DND-41 (cell line): ENCODE data around the gene PCYOX1L.

Experiments used
- ATAC-seq: fragments of 200-7000 bp; cut with Tn5 transposase; 3 replicates; pipeline ENCODE4 v1.9.1; 2021; ENCODE audit warnings: low read depth; ENCODE audit not compliant: insufficient read depth
- DNase-seq: peaks from one replicate; pipeline ENCODE4 v3.0.0-alpha.2; 2020
- H2AFZ ChIP-seq: 2 replicates; pipeline ENCODE4 v1.6.0; 2012; ENCODE audit warnings: low read depth, low read length
- H3K27ac ChIP-seq: 2 replicates; pipeline ENCODE4 v1.5.1; 2012; ENCODE audit warnings: low read length, inconsistent platforms
- H3K27me3 ChIP-seq: fragments of 200-600 bp; sonication (generic); 2 replicates; pipeline ENCODE4 v1.6.0; 2012; ENCODE audit warnings: low read length, mild to moderate bottlenecking, inconsistent platforms; ENCODE audit not compliant: insufficient read depth, poor library complexity
- H3K36me3 ChIP-seq: 2 replicates; pipeline ENCODE4 v1.5.1; 2012; ENCODE audit warnings: low read length, inconsistent platforms; ENCODE audit not compliant: insufficient read depth
- H3K4me1 ChIP-seq: 2 replicates; pipeline ENCODE4 v1.5.1; 2012; ENCODE audit warnings: mild to moderate bottlenecking, low read length; ENCODE audit not compliant: insufficient read depth
- H3K4me2 ChIP-seq: 2 replicates; pipeline ENCODE4 v1.6.0; 2012; ENCODE audit warnings: mild to moderate bottlenecking, moderate library complexity, low read length, inconsistent platforms; ENCODE audit not compliant: insufficient read depth
- H3K4me3 ChIP-seq, 2 experiments: fragments of 200-600 bp in 1 of 2; shearing (Covaris generic) in 1 of 2; 2 replicates each; pipeline ENCODE4 v1.5.1; 2012 to 2016; ENCODE audit warnings: inconsistent platforms in 2 of 2, low read length in 2 of 2, mild to moderate bottlenecking in 2 of 2, low read depth in 1 of 2, moderate library complexity in 1 of 2
- H3K79me2 ChIP-seq: 2 replicates; pipeline ENCODE4 v1.6.0; 2012; ENCODE audit warnings: low read length, inconsistent platforms; ENCODE audit not compliant: insufficient read depth
- H3K9ac ChIP-seq: 2 replicates; pipeline ENCODE4 v1.6.0; 2012; ENCODE audit warnings: low read depth, mild to moderate bottlenecking, inconsistent platforms, low read length, moderate library complexity
- H3K9me3 ChIP-seq: 2 replicates; pipeline ENCODE4 v1.5.1; 2012; ENCODE audit warnings: low read length, moderate library complexity, mild to moderate bottlenecking, inconsistent platforms; ENCODE audit not compliant: insufficient read depth, severe bottlenecking
- H4K20me1 ChIP-seq: 2 replicates; pipeline ENCODE4 v1.6.0; 2012; ENCODE audit warnings: low read length; ENCODE audit not compliant: insufficient read depth
- CTCF ChIP-seq: IDR thresholded peaks from 2 replicates; pipeline ENCODE4 v1.5.1; 2012; ENCODE audit warnings: borderline replicate concordance, low read length, moderate library complexity, mild to moderate bottlenecking; ENCODE audit not compliant: poor library complexity, severe bottlenecking; ENCODE audit errors: extremely low read depth
- EZH2 ChIP-seq: IDR thresholded peaks from 3 replicates; pipeline ENCODE4 v1.6.1; 2012; ENCODE audit warnings: borderline replicate concordance, low read depth, mild to moderate bottlenecking, moderate library complexity, low read length, inconsistent platforms; ENCODE audit not compliant: severe bottlenecking

The PCYOX1L gene

GRCh38 chr5:149338364-149338763, 19.5 kb upstream of the PCYOX1L start:
- no peak for ATAC-seq
- Histone ChIP-seq H3K4me3 (no peak overlapping the region), H3K9me3 (no peaks in the 10 kb centered on the region), H2AFZ (no peak overlapping the region), H3K9ac (no peak overlapping the region), H3K4me1 (no peaks in the 10 kb centered on the region), H3K4me2 (no peak overlapping the region), H3K27ac (no peak overlapping the region), H4K20me1 (no peaks in the 10 kb centered on the region), H3K36me3 (no peaks in the 10 kb centered on the region), H3K27me3 (no peaks in the 10 kb centered on the region), H3K79me2 (no peaks in the 10 kb centered on the region)
- DNase-seq, result no peak
- no peak for TF ChIP-seq CTCF

- Histone ChIP-seq H3K4me1 (peaks cover 11% of the 10 kb centered on the region; the same call in 1 of the 2 replicates), H4K20me1 (no peaks in the 10 kb centered on the region), H3K9me3 (no peaks in the 10 kb centered on the region), H3K9ac (no peak overlapping the region), H3K36me3 (no peaks in the 10 kb centered on the region), H3K79me2 (no peaks in the 10 kb centered on the region), H3K4me3 (no peak overlapping the region), H3K27ac (no peak overlapping the region), H3K4me2 (no peak overlapping the region), H2AFZ (no peak overlapping the region), H3K27me3 (no peaks in the 10 kb centered on the region)
- TF ChIP-seq EZH2 (no peak), CTCF (no peak)
- ATAC-seq (no peak), DNase-seq (no peak)
Measured at GRCh38 chr5:149340920-149341319, 16.9 kb upstream of the PCYOX1L start.

GRCh38 chr5:149341876-149342275, 16.0 kb upstream of the PCYOX1L start:
- Histone ChIP-seq H2AFZ (no peak overlapping the region), H3K36me3 (no peaks in the 10 kb centered on the region), H4K20me1 (no peaks in the 10 kb centered on the region), H3K27ac (no peak overlapping the region), H3K27me3 (no peaks in the 10 kb centered on the region), H3K4me1 (peaks cover 16% of the 10 kb centered on the region), H3K79me2 (no peaks in the 10 kb centered on the region), H3K9ac (no peak overlapping the region), H3K4me3 (no peak overlapping the region), H3K4me2 (no peak overlapping the region), H3K9me3 (no peaks in the 10 kb centered on the region)
- TF ChIP-seq EZH2 (no peak), CTCF (no peak)
- DNase-seq, result no peak
- no peak for ATAC-seq

GRCh38 chr5:149344151-149344550, 13.7 kb upstream of the PCYOX1L start:
- Histone ChIP-seq H3K79me2 (no peaks in the 10 kb centered on the region), H3K4me2 (no peak overlapping the region), H3K4me1 (peaks cover 33% of the 10 kb centered on the region), H3K27ac (no peak overlapping the region), H3K9me3 (no peaks in the 10 kb centered on the region), H4K20me1 (no peaks in the 10 kb centered on the region), H3K36me3 (no peaks in the 10 kb centered on the region), H3K9ac (no peak overlapping the region), H2AFZ (no peak overlapping the region), H3K4me3 (no peak overlapping the region), H3K27me3 (no peaks in the 10 kb centered on the region)
- TF ChIP-seq CTCF (no peak), EZH2 (no peak)
- no peak for ATAC-seq
- DNase-seq, result no peak
